WTC11 (cell line): Measurements from ENCODE around the gene ALK. TPM values are rescaled to one million over a fixed set of nuclear protein-coding genes. Genes with fewer than 3 reads are reported as not detected.

ENCODE experiments used
- ATAC-seq: fragments of 200-7000 bp; cut with Tn5 transposase; 2 replicates; pipeline ENCODE4 v1.10.0; 2021; ENCODE audit warnings: mild to moderate bottlenecking, moderate library complexity
- CTCF ChIA-PET: fragments of 300-600 bp; sonication (Branson Sonifier 250); formaldehyde crosslinking; loops from one replicate; lab custom pipeline; 2021; ENCODE audit warnings: antibody characterized with exemption; lab: Charles Lee
- POLR2A ChIA-PET: fragments of 350-600 bp; sonication (Branson Sonifier 250); formaldehyde crosslinking; loops from one replicate; lab custom pipeline; 2021; ENCODE audit warnings: antibody characterized with exemption; lab: Charles Lee
- DNase-seq: peaks from one replicate; pipeline ENCODE4 v3.0.0; 2021; ENCODE audit warnings: low spot score
- H3K27ac Mint-ChIP-seq: 2 replicates; pipeline ENCODE4 v1.8.0; 2021; ENCODE audit warnings: mixed read lengths
- H3K27me3 Mint-ChIP-seq: 2 replicates; pipeline ENCODE4 v1.8.0; 2021; ENCODE audit warnings: low read depth, mild to moderate bottlenecking, moderate library complexity, mixed read lengths
- H3K36me3 Mint-ChIP-seq: 2 replicates; pipeline ENCODE4 v1.8.0; 2021; ENCODE audit warnings: mixed read lengths
- H3K4me1 Mint-ChIP-seq: 2 replicates; pipeline ENCODE4 v1.8.0; 2022; ENCODE audit warnings: mixed read lengths
- H3K4me3 Mint-ChIP-seq: 2 replicates; pipeline ENCODE4 v1.8.0; 2021; ENCODE audit warnings: mild to moderate bottlenecking, moderate library complexity, mixed read lengths
- H3K9me3 Mint-ChIP-seq: 2 replicates; pipeline ENCODE4 v1.8.0; 2021; ENCODE audit warnings: mixed read lengths
- ARID4B ChIP-seq: sonication (generic); formaldehyde crosslinking; IDR thresholded peaks from 2 replicates; pipeline ENCODE4 v1.8.0; 2023; ENCODE audit warnings: missing genetic modification reagents, mild to moderate bottlenecking, borderline replicate concordance
- ATF6 ChIP-seq: sonication (generic); formaldehyde crosslinking; IDR thresholded peaks from 2 replicates; pipeline ENCODE4 v1.8.1; 2023; ENCODE audit warnings: mild to moderate bottlenecking, missing genetic modification reagents
- CBFB ChIP-seq: sonication (generic); formaldehyde crosslinking; IDR thresholded peaks from 2 replicates; pipeline ENCODE4 v1.8.1; 2022; ENCODE audit warnings: mild to moderate bottlenecking, low read depth, missing genetic modification reagents
- CREM ChIP-seq: sonication (generic); formaldehyde crosslinking; IDR thresholded peaks from 2 replicates; pipeline ENCODE4 v1.8.1; 2022; ENCODE audit warnings: mild to moderate bottlenecking, missing genetic modification reagents, moderate library complexity
- E2F5 ChIP-seq: sonication (generic); formaldehyde crosslinking; IDR thresholded peaks from 2 replicates; pipeline ENCODE4 v1.8.1; 2022; ENCODE audit warnings: mild to moderate bottlenecking, moderate library complexity, missing genetic modification reagents
- HMGA2 ChIP-seq: fragments of 250-450 bp; sonication (Bioruptor Pico); IDR thresholded peaks from 2 replicates; pipeline ENCODE4 v1.4.0; 2021; ENCODE audit warnings: mild to moderate bottlenecking, moderate library complexity
- MXD4 ChIP-seq: fragments of 250-450 bp; sonication (Bioruptor Pico); IDR thresholded peaks from 2 replicates; pipeline ENCODE4 v1.8.0; 2021; ENCODE audit warnings: mild to moderate bottlenecking, moderate library complexity, borderline replicate concordance
- OVOL2 ChIP-seq: fragments of 250-450 bp; sonication (Bioruptor Pico); IDR thresholded peaks from 2 replicates; pipeline ENCODE4 v1.9.0; 2021; ENCODE audit warnings: mild to moderate bottlenecking, borderline replicate concordance
- PRRX2 ChIP-seq: fragments of 250-450 bp; sonication (Bioruptor Pico); IDR thresholded peaks from 2 replicates; pipeline ENCODE4 v1.8.0; 2021; ENCODE audit warnings: mild to moderate bottlenecking
- USF1 ChIP-seq: sonication (generic); formaldehyde crosslinking; IDR thresholded peaks from 2 replicates; pipeline ENCODE4 v1.8.0; 2022; ENCODE audit warnings: mild to moderate bottlenecking, missing genetic modification reagents
- ZBTB21 ChIP-seq: sonication (generic); formaldehyde crosslinking; IDR thresholded peaks from 2 replicates; pipeline ENCODE4 v1.8.1; 2023; ENCODE audit warnings: mild to moderate bottlenecking, missing genetic modification reagents, borderline replicate concordance
- ZNF281 ChIP-seq: sonication (generic); formaldehyde crosslinking; IDR thresholded peaks from 2 replicates; pipeline ENCODE4 v1.8.0; 2023; ENCODE audit warnings: mild to moderate bottlenecking, missing genetic modification reagents
- ZNF317 ChIP-seq: sonication (generic); formaldehyde crosslinking; IDR thresholded peaks from 2 replicates; pipeline ENCODE4 v1.8.1; 2023; ENCODE audit warnings: low read depth, mild to moderate bottlenecking, moderate library complexity, missing genetic modification reagents, borderline replicate concordance
- ZNF425 ChIP-seq: fragments of 250-450 bp; sonication (Bioruptor Pico); conservative IDR thresholded peaks from 2 replicates; pipeline ENCODE4 v1.9.0; 2021; ENCODE audit warnings: mild to moderate bottlenecking
- ZNF512 ChIP-seq: sonication (generic); formaldehyde crosslinking; IDR thresholded peaks from 2 replicates; pipeline ENCODE4 v1.8.1; 2022; ENCODE audit warnings: missing genetic modification reagents, borderline replicate concordance
- ZNF671 ChIP-seq: fragments of 250-450 bp; sonication (Bioruptor Pico); IDR thresholded peaks from 2 replicates; pipeline ENCODE4 v1.8.0; 2021; ENCODE audit warnings: mild to moderate bottlenecking
- total RNA-seq: library from RNA; stranded (reverse); gene quantifications from 3 replicates; pipeline ENCODE4 v1.2.3, GENCODE V29; 2021

The ALK gene
- total RNA-seq, 1 experiment from 2014 or later: not detected

GRCh38 chr2:29780906-29781305 lies 140.5 kb downstream of the ALK start:
- ATAC-seq (no peak), DNase-seq (no peak)
- Mint-ChIP-seq H3K27me3 (no peaks in the 10 kb centered on the region), H3K36me3 (no peaks in the 10 kb centered on the region), H3K4me3 (no peak overlapping the region), H3K9me3 (no peaks in the 10 kb centered on the region), H3K27ac (no peak overlapping the region), H3K4me1 (peaks cover 12% of the 10 kb centered on the region)
- no peak for TF ChIP-seq CREM
- no peak for TF ChIP-seq CBFB (CRISPR knock-in tag)
- TF ChIP-seq ATF6 (CRISPR knock-in tag): no peak
- TF ChIP-seq USF1 (CRISPR knock-in tag): no peak
- POLR2A ChIA-PET: no interaction called here
- CTCF ChIA-PET: no interaction called here

- ChIA-PET POLR2A (no interaction called here), CTCF (no interaction called here)
- no peak overlapping the region for H3K4me3 Mint-ChIP-seq
- DNase-seq (no peak), ATAC-seq (no peak)
- H3K27ac Mint-ChIP-seq: no peak overlapping the region
- H3K27me3 Mint-ChIP-seq: no peaks in the 10 kb centered on the region
- TF ChIP-seq OVOL2 (CRISPR knock-in tag) (no peak), ZNF425 (CRISPR knock-in tag) (no peak), ZBTB21 (CRISPR knock-in tag) (no peak)
- H3K4me1 Mint-ChIP-seq: no peaks in the 10 kb centered on the region; the same call in 1 of the 2 replicates
- no peaks in the 10 kb centered on the region for H3K36me3 Mint-ChIP-seq
- H3K9me3 Mint-ChIP-seq: no peaks in the 10 kb centered on the region
These were observed 144.2 kb downstream of the ALK start for GRCh38 chr2:29777161-29777560.

GRCh38 chr2:29776406-29776805 lies 145.0 kb downstream of the ALK start:
- Mint-ChIP-seq H3K36me3 (no peaks in the 10 kb centered on the region), H3K4me1 (no peaks in the 10 kb centered on the region; the same call in 1 of the 2 replicates), H3K27ac (no peak overlapping the region), H3K27me3 (no peaks in the 10 kb centered on the region), H3K4me3 (no peak overlapping the region), H3K9me3 (no peaks in the 10 kb centered on the region)
- ATAC-seq: no peak
- POLR2A ChIA-PET: no interaction called here
- DNase-seq: no peak
- CTCF ChIA-PET: no interaction called here
- TF ChIP-seq ZNF671 (CRISPR knock-in tag) (no peak), USF1 (CRISPR knock-in tag) (no peak), E2F5 (CRISPR knock-in tag) (no peak), HMGA2 (CRISPR knock-in tag) (no peak), ARID4B (CRISPR knock-in tag) (no peak), ZNF512 (no peak), ZNF317 (CRISPR knock-in tag) (no peak), ZNF281 (CRISPR knock-in tag) (no peak), PRRX2 (CRISPR knock-in tag) (no peak), MXD4 (no peak)
